Natural killer cell treated with Interleukin-12 subunit alpha and Interleukin-12 subunit beta and Interleukin-15 and Interleukin-18, amount 100 ng/mL, for 72 hours (primary cell): ENCODE measurements around the gene OTUD1. TPM values are rescaled to one million over a fixed set of nuclear protein-coding genes. Genes with fewer than 3 reads are reported as not detected.

Source experiments
- ATAC-seq, 2 donors: fragments of 150-1000 bp; cut with Tn5 transposase in 1 of 2; sonication (Bioruptor Pico), chemical (Tn5 transposase) in 1 of 2; 2 replicates each; pipeline ENCODE4 v1.10.0; 2021
- DNase-seq: peaks from one replicate; pipeline ENCODE4 v3.0.0; 2022; ENCODE audit warnings: low spot score
- H3K27ac Mint-ChIP-seq, 2 donors: 1 replicate in 1 of 2; 2 replicates in 1 of 2; pipeline ENCODE4 v1.8.0; 2022; ENCODE audit warnings: mixed read lengths in 2 of 2, mild to moderate bottlenecking in 1 of 2, moderate library complexity in 1 of 2
- H3K27me3 Mint-ChIP-seq, 2 donors: 1 replicate in 1 of 2; 2 replicates in 1 of 2; pipeline ENCODE4 v1.8.0; 2022; ENCODE audit warnings: mixed read lengths in 2 of 2
- H3K36me3 Mint-ChIP-seq: one replicate; pipeline ENCODE4 v1.8.0; 2022; ENCODE audit warnings: mixed read lengths
- H3K4me1 Mint-ChIP-seq, 2 donors: 1 replicate in 1 of 2; 2 replicates in 1 of 2; pipeline ENCODE4 v1.8.0; 2022; ENCODE audit warnings: low read depth in 2 of 2, mixed read lengths in 2 of 2, mild to moderate bottlenecking in 1 of 2
- H3K4me3 Mint-ChIP-seq: one replicate; pipeline ENCODE4 v1.8.0; 2022; ENCODE audit warnings: mixed read lengths
- H3K9me3 Mint-ChIP-seq: 2 replicates; pipeline ENCODE4 v1.8.0; 2022; ENCODE audit warnings: mixed read lengths
- total RNA-seq, 2 donors: library from RNA; stranded (reverse); gene quantifications; one replicate each; pipeline ENCODE4 v1.2.3, GENCODE V29; 2022

The OTUD1 gene
- total RNA-seq, 2 donors from 2014 or later = 2.9 to 3.7 TPM

DNA sequence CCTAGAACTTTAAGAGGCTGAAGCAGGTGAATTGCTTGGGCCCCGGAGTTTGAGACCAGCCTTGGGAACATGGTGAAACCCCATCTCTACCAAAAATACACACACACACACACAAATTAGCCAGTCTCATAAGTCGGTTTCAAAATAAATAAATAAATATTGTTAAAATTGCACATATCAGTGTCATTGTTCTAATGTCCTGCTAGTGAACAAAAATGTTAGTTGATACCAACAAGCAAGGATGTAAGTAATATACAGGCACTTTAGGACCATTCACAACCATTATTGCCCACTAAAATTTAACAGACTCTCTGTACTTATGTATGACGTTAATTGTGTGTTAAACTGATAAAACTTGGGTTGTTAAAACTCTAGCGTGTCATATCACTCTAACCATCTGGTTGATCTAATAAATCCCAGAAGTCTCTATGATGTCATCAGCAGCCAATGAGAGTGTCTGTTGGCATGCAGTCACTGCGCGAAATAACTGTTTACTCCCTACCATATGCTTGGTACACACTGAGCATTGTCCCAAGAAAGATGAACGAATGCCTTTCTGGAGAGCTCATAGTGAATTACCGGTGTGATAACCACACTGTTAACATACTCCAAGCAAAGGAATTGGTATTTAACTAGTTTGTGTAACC lies 30.4 kb upstream of the OTUD1 start:
- no peaks in the 10 kb centered on the region for H3K36me3 Mint-ChIP-seq
- no peaks in the 10 kb centered on the region for H3K9me3 Mint-ChIP-seq
- no peak for DNase-seq
- no peak overlapping the region for H3K27ac Mint-ChIP-seq
- H3K4me3 Mint-ChIP-seq = no peak overlapping the region
- peaks cover 0 to 2% of the 10 kb centered on the region in 2 donors for H3K4me1 Mint-ChIP-seq
- peaks cover 8 to 11% of the 10 kb centered on the region in 2 donors for H3K27me3 Mint-ChIP-seq
- no peak for ATAC-seq

DNA sequence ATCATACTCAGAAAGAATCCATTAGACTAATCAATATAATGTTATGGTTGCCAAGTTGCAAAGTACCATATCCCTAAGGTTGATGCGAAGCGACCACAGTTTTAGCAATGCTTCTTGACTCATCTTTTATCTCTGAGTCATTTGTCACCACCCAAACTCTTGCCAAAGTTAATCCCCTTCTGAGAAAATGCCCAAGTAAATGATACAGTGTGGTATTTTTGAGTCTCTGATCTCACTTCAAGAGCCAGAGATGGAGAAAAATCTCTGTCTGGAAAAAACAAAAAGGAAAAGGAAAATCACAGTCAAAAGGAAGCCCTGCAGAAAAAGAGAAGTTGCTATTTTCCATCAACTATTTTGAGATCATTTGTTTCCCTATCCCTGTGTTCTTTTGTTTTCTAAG lies 26.7 kb upstream of the OTUD1 start:
- Mint-ChIP-seq H3K4me1 (peaks cover 0 to 2% of the 10 kb centered on the region in 2 donors), H3K4me3 (peak overlapping the region; percentile 38), H3K9me3 (no peaks in the 10 kb centered on the region), H3K27ac (no peak overlapping the region), H3K36me3 (no peaks in the 10 kb centered on the region), H3K27me3 (peaks cover 15 to 17% of the 10 kb centered on the region in 2 donors)
- ATAC-seq = peak; percentile 53 to 68
- DNase-seq = no peak

DNA sequence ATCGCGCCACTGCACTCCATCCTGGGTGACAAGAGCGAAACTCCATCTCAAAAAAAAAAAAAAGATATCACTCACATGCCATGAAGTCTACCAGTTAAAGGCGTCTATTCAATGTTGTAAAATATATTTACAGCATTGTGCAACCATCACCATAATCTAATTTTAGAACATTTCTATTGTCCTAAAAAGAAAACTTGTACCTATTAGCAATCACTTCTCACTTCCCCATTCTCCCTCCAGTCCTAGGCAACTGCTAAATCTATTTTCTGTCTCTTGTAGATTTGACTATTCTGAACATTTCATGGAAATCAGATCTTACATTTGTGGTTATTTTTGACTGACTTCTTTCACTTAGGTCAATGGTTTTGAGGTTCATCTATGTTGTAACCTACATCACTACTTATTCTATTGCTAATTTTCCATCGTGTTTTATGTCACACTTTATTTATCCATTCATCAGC lies 25.2 kb upstream of the OTUD1 start:
- H3K27ac Mint-ChIP-seq = no peak overlapping the region
- ATAC-seq (no peak), DNase-seq (no peak)
- H3K4me1 Mint-ChIP-seq = peaks cover 0 to 2% of the 10 kb centered on the region in 2 donors
- H3K9me3 Mint-ChIP-seq = no peaks in the 10 kb centered on the region
- peaks cover 12 to 17% of the 10 kb centered on the region in 2 donors for H3K27me3 Mint-ChIP-seq
- H3K36me3 Mint-ChIP-seq = no peaks in the 10 kb centered on the region
- H3K4me3 Mint-ChIP-seq = peak overlapping the region; percentile 1

DNA sequence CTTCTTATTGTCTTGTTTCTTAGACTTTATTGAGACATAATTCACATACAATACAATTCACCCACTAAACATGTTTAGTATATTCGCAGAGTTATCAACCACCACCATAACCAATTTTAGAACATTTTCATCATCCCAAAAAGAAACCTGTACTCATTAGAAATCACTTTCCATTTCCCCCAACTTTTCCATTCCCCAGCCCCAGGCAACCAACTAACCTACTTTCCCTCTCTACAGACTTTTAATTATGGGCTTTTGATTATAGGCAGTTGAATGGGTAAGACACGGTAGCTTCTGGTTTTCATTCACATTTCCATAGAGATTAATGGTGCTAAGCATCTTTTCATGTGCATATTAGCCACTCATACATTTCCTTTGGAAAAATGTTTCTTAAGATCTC lies 24.2 kb upstream of the OTUD1 start:
- H3K27ac Mint-ChIP-seq = no peak overlapping the region
- H3K36me3 Mint-ChIP-seq = no peaks in the 10 kb centered on the region
- ATAC-seq (no peak), DNase-seq (no peak)
- peaks cover 0 to 2% of the 10 kb centered on the region in 2 donors for H3K4me1 Mint-ChIP-seq
- H3K4me3 Mint-ChIP-seq = no peak overlapping the region
- H3K9me3 Mint-ChIP-seq = no peaks in the 10 kb centered on the region
- peaks cover 15 to 17% of the 10 kb centered on the region in 2 donors for H3K27me3 Mint-ChIP-seq

DNA sequence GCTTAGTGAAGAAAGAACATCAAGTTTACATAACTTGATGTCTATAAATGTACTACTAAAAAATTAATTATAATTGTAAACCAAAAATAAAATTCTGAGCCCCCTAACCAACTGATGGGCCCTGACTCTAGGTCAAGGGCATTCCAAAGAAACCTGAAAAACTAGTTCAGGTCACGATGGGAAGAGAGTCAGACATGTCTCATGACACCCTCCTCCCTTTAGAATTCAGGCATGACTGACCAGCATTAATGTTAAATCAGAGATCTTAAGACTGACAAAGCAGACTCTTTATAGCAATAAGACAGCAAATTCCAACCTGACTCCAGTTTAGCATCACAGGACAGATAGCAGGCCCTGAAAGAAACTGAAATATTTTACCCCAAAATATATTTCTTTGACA lies 21.6 kb upstream of the OTUD1 start:
- Mint-ChIP-seq H3K27me3 (peaks cover 14 to 24% of the 10 kb centered on the region in 2 donors), H3K36me3 (no peaks in the 10 kb centered on the region), H3K27ac (no peak overlapping the region), H3K9me3 (no peaks in the 10 kb centered on the region), H3K4me3 (no peak overlapping the region), H3K4me1 (peaks cover 0 to under 1% of the 10 kb centered on the region in 2 donors)
- no peak for ATAC-seq
- no peak for DNase-seq

DNA sequence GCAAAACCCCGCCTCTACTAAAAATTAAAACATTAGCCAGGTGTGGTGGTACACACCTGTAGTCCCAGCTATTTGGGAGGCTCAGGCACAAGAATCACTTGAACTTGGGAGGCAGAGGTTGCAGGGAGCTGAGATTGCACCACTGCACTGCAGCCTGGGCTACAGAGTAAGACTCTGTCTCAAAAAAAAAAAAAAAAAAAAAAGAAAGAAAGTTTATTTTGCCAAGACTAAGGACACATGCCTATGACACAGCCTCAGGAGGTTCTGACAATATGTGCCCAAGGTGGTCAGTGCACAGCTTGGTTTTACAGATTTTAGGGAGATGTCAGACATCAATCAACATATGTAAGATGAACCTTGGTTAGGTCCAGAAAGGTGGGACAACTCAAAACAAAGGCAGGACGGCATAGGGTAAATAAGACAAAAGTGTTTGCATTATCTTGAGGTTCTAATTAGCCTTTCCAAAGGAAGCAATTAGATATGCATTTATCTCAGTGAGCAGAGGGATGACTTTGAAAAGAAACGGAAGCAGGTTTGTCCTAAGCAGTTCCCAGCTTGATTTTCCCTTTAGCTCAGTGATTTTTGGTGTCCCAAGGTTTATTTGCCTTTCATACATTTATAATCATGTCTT lies 20.7 kb upstream of the OTUD1 start:
- Mint-ChIP-seq H3K27ac (no peak overlapping the region), H3K4me3 (no peak overlapping the region), H3K27me3 (peaks cover 15 to 26% of the 10 kb centered on the region in 2 donors), H3K9me3 (no peaks in the 10 kb centered on the region), H3K36me3 (no peaks in the 10 kb centered on the region), H3K4me1 (no peaks in the 10 kb centered on the region)
- DNase-seq (no peak), ATAC-seq (no peak)

DNA sequence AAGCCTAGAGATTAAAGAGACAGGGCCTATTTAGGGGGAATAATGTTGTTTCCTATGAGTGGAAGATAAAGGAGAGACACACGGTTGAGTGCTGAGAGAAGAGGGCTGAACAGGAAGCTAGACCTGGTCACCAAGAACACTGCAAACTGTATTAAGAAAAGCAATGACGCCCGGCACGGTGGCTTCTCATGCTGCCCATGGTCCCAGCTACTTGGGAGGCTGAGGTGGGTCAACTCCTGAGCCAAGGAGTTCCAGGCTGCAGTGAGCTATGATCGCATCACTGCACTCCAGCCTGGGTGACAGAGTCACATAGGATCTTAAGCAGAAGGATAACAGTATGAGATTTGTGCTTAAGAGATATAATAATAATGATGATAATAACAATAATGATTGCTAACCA lies 19.7 kb upstream of the OTUD1 start:
- Mint-ChIP-seq H3K27ac (no peak overlapping the region), H3K27me3 (peaks cover 14 to 26% of the 10 kb centered on the region in 2 donors), H3K4me1 (no peaks in the 10 kb centered on the region), H3K9me3 (no peaks in the 10 kb centered on the region), H3K4me3 (no peak overlapping the region), H3K36me3 (no peaks in the 10 kb centered on the region)
- DNase-seq (no peak), ATAC-seq (no peak)

DNA sequence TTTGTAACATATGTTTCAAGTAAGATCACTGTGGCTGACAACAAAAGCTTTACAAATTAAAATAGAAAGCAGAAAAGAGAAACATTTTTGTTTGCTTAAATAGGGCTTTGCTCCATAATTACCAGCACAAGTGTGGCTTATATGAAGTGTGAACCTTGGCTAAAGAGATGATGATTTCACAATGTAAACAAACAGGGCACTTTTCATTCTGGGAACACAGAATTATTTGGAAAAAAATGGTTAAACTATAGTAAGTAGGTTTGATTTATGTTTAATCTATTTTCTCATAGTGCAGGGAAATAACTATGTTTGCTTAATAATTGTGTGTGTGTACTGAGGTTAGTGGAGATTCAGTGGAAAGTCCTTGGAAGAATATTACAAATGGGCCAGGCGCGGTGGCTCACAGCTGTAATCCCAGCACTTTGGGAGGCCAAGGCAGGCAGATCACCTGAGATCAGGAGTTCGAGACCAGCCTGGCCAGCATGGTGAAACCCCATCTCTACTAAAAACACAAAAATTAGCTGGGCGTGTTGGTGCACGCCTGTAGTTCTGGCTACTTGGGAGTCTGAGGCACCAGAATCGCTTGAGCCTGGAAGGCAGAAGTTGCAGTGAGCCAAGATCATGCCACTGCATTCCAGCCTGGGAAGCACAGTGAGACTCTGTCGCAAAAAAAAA lies 19.1 kb upstream of the OTUD1 start:
- Mint-ChIP-seq H3K4me1 (no peaks in the 10 kb centered on the region), H3K27me3 (peaks cover 10 to 23% of the 10 kb centered on the region in 2 donors), H3K27ac (no peak overlapping the region), H3K4me3 (no peak overlapping the region), H3K9me3 (no peaks in the 10 kb centered on the region), H3K36me3 (no peaks in the 10 kb centered on the region)
- DNase-seq (no peak), ATAC-seq (no peak)

DNA sequence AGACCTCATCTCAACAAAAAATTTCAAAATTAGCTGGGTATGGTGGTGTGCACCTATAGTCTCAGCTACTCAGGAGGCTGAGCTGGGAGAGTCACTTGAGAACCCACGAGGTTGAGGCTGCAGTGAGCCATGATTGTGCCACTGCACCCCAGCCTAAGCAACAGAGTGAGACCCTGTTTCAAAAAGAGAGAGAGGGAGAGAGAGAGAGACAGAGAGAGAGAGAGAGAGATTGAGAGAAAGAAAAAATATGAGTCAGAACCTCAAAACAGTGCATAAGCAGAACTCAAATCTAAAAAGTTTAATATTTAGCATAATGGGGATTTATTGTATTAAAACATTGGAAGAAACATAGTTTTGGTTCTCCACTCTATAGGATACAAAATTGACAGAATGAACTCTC lies 17.5 kb upstream of the OTUD1 start:
- H3K4me3 Mint-ChIP-seq = no peak overlapping the region
- no peak for DNase-seq
- no peaks in the 10 kb centered on the region for H3K4me1 Mint-ChIP-seq
- H3K27ac Mint-ChIP-seq = no peak overlapping the region
- H3K36me3 Mint-ChIP-seq = no peaks in the 10 kb centered on the region
- peaks cover 12 to 25% of the 10 kb centered on the region in 2 donors for H3K27me3 Mint-ChIP-seq
- no peak for ATAC-seq
- no peaks in the 10 kb centered on the region for H3K9me3 Mint-ChIP-seq

DNA sequence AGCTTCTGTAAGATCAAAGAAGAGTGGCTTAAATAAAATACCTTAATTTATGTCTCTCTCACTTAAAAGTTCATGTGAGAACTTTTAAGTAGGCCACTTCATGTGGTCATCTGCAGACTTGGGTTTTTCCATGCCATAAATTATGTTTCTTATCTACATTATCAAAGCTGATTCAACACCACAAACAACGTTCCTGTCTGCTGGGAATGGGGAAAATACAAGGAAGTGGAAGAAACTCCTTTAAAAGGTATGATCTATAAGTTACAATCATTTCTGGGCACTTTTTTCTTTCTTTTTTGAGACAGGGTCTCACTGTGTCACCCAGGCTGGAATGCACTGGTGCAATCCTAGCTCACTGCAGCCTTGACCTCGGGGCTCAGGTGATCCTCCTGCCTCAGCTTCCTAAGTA lies 16.9 kb upstream of the OTUD1 start:
- H3K27ac Mint-ChIP-seq = no peak overlapping the region
- ATAC-seq (no peak), DNase-seq (no peak)
- no peaks in the 10 kb centered on the region for H3K4me1 Mint-ChIP-seq
- no peaks in the 10 kb centered on the region for H3K36me3 Mint-ChIP-seq
- no peaks in the 10 kb centered on the region for H3K9me3 Mint-ChIP-seq
- H3K27me3 Mint-ChIP-seq = peaks cover 16 to 31% of the 10 kb centered on the region in 2 donors
- no peak overlapping the region for H3K4me3 Mint-ChIP-seq

DNA sequence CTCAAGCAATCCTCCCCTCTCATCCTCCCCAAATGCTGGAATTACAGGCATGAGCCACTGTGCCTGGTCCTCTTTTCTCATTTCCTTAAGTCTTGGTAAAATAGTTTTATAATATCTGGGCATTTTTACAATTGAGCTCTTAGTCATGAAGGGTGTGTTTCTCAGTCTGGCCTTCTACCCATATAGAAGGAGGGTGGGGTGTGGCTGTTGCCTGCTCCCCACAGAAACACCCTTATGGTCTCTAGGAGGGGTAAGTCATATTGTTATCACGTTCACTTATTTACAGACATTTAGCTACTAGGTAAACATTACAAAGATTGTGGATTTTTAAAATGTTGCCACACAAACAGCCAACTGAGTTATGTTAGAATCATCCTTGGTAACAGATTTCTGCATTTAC lies 6.7 kb upstream of the OTUD1 start:
- Mint-ChIP-seq H3K4me3 (no peak overlapping the region), H3K27me3 (peaks cover 9 to 13% of the 10 kb centered on the region in 2 donors), H3K27ac (no peak overlapping the region), H3K9me3 (no peaks in the 10 kb centered on the region), H3K36me3 (no peaks in the 10 kb centered on the region), H3K4me1 (no peaks in the 10 kb centered on the region)
- DNase-seq (no peak), ATAC-seq (no peak)

DNA sequence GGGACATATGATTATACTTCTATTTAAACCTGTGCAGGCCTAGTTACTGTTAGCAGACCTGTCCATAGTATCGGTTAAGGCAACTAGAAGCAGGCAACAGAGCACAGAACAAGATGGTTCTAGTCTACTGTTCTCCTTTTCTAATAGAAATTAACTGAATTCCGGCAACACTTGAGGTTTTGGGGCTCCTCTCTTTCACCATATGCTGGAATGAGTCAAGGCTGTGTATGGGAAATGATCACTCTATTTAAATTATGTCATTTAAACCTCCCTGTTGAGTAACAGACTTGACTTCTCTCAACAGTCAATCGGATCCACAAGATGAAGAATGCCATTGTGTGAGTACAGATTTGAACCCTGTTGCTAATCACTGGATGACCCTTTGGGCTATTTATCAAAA lies 6.2 kb upstream of the OTUD1 start:
- ATAC-seq = no peak
- no peaks in the 10 kb centered on the region for H3K9me3 Mint-ChIP-seq
- H3K36me3 Mint-ChIP-seq = no peaks in the 10 kb centered on the region

DNA sequence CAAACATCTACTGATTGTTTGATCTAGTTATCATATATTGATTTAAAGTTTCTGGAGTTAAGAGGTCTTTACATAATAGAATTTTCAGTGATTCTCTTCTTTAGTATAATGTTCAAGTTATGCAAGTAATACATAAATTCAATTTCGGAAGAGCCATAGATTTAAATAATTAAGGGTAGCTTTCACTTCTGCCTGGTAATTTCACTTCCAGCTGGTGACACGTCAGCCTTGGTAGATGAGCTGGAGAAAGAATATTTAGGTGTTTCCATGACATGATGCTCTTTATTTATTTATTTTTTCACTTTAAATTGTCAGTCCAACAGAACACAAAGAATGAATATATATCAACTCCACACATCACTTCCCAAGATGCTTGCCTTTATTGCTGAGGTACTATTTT lies 5.2 kb upstream of the OTUD1 start:
- Mint-ChIP-seq H3K4me3 (no peak overlapping the region), H3K27ac (no peak overlapping the region), H3K9me3 (no peaks in the 10 kb centered on the region), H3K36me3 (no peaks in the 10 kb centered on the region), H3K4me1 (peaks cover 4 to 6% of the 10 kb centered on the region in 2 donors), H3K27me3 (peaks cover 5 to 7% of the 10 kb centered on the region in 2 donors)
- no peak for ATAC-seq
- DNase-seq = no peak

More for the DNA sequence above, 6.2 kb upstream of the OTUD1 start:
- H3K27me3 Mint-ChIP-seq = peaks cover 7 to 11% of the 10 kb centered on the region in 2 donors
- no peak for DNase-seq
- peaks cover 0 to 2% of the 10 kb centered on the region in 2 donors for H3K4me1 Mint-ChIP-seq
- no peak overlapping the region for H3K4me3 Mint-ChIP-seq
- H3K27ac Mint-ChIP-seq = no peak overlapping the region

DNA sequence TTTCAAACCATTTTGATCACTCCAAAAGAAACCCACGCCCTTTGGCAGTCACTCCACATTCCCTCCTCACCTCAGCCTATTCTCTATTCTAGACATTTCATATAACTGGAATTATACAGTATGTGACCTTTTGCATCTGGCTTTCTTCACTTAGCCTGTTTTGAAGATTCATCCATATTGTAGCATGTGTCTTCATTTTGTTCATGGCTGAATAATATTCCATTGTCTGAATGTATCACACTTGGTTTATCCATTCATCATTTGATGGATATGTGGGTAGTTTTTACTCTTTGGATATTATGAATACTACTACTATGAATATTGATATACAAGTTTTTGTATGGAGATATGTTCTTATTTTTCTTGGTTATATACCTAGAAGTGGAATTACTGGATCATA lies 3.5 kb upstream of the OTUD1 start:
- no peak overlapping the region for H3K27ac Mint-ChIP-seq
- H3K27me3 Mint-ChIP-seq = peaks cover 5 to 7% of the 10 kb centered on the region in 2 donors
- DNase-seq (no peak), ATAC-seq (no peak)
- no peaks in the 10 kb centered on the region for H3K36me3 Mint-ChIP-seq
- no peak overlapping the region for H3K4me3 Mint-ChIP-seq
- peaks cover 5 to 9% of the 10 kb centered on the region in 2 donors for H3K4me1 Mint-ChIP-seq
- no peaks in the 10 kb centered on the region for H3K9me3 Mint-ChIP-seq
